CD8-positive, alpha-beta memory T cell (primary cell): ENCODE data around the gene FLVCR2. TPM values are rescaled to one million over a fixed set of nuclear protein-coding genes. Genes with fewer than 3 reads are reported as not detected.

Source experiments
- CTCF ChIA-PET: fragments of 350-600 bp; sonication (Branson Sonifier 250); formaldehyde crosslinking; loops from one replicate; lab custom pipeline; 2021; ENCODE audit warnings: antibody characterized with exemption; lab: Charles Lee
- POLR2A ChIA-PET: fragments of 350-600 bp; sonication (Branson Sonifier 250); formaldehyde crosslinking; loops from one replicate; lab custom pipeline; 2021; ENCODE audit warnings: antibody characterized with exemption; lab: Charles Lee
- DNase-seq, 5 donors: peaks; one replicate each; pipeline versions ENCODE4 v3.0.0 to v3.0.0-alpha.2; 2020 to 2022; ENCODE audit warnings: mixed read lengths in 1 of 5
- H3K27ac ChIP-seq: one replicate; pipeline ENCODE4 v1.7.0; 2013; ENCODE audit warnings: low read depth, mild to moderate bottlenecking, low read length, moderate library complexity
- H3K27me3 ChIP-seq: 2 replicates; pipeline ENCODE4 v1.7.0; 2013; ENCODE audit warnings: low read length, mild to moderate bottlenecking; ENCODE audit not compliant: insufficient read depth, poor library complexity, severe bottlenecking
- H3K36me3 ChIP-seq: 2 replicates; pipeline ENCODE4 v1.7.0; 2013; ENCODE audit warnings: mild to moderate bottlenecking, low read length, moderate library complexity; ENCODE audit not compliant: insufficient read depth
- H3K4me1 ChIP-seq: 2 replicates; pipeline ENCODE4 v1.7.0; 2013; ENCODE audit warnings: mild to moderate bottlenecking, low read length, moderate library complexity; ENCODE audit not compliant: insufficient read depth
- H3K4me3 ChIP-seq: 2 replicates; pipeline ENCODE4 v1.7.0; 2013; ENCODE audit warnings: mild to moderate bottlenecking, low read length
- H3K9me3 ChIP-seq: 2 replicates; pipeline ENCODE4 v1.7.0; 2013; ENCODE audit warnings: mild to moderate bottlenecking, low read length
- H3K27ac Mint-ChIP-seq, 8 donors: one replicate each; pipeline ENCODE4 v1.8.0; 2020 to 2021; ENCODE audit warnings: mixed read lengths in 8 of 8, mild to moderate bottlenecking in 6 of 8, inconsistent platforms in 3 of 8, moderate library complexity in 3 of 8
- H3K27me3 Mint-ChIP-seq, 2 donors: one replicate each; pipeline ENCODE4 v1.8.0; 2020 to 2021; ENCODE audit warnings: mixed read lengths in 2 of 2, mild to moderate bottlenecking in 1 of 2, moderate library complexity in 1 of 2
- H3K36me3 Mint-ChIP-seq, 3 donors: one replicate each; pipeline ENCODE4 v1.8.0; 2020 to 2021; ENCODE audit warnings: mixed read lengths in 3 of 3, inconsistent platforms in 1 of 3, mild to moderate bottlenecking in 1 of 3
- H3K4me1 Mint-ChIP-seq, 3 donors: one replicate each; pipeline ENCODE4 v1.8.0; 2020 to 2021; ENCODE audit warnings: mixed read lengths in 3 of 3, inconsistent platforms in 1 of 3, mild to moderate bottlenecking in 1 of 3
- H3K4me3 Mint-ChIP-seq, 7 donors: one replicate each; pipeline ENCODE4 v1.8.0; 2020 to 2021; ENCODE audit warnings: mixed read lengths in 7 of 7, mild to moderate bottlenecking in 6 of 7, moderate library complexity in 4 of 7, inconsistent platforms in 2 of 7
- H3K9me3 Mint-ChIP-seq, 5 donors: one replicate each; pipeline ENCODE4 v1.8.0; 2020 to 2022; ENCODE audit warnings: mixed read lengths in 5 of 5, mild to moderate bottlenecking in 3 of 5, moderate library complexity in 2 of 5, inconsistent platforms in 1 of 5
- polyA plus RNA-seq: library from polyadenylated mRNA; unstranded; fragments of 300-500 nt; fragmentation: Illumina TruSeq; gene quantifications from one replicate; pipeline ENCODE4 v1.2.3, GENCODE V29; 2021
- total RNA-seq, 2 experiments: library from RNA; stranded (reverse); gene quantifications; one replicate each; pipeline ENCODE4 v1.2.3, GENCODE V29; 2021

The FLVCR2 gene
- total and polyA plus RNA-seq, 3 experiments from 2014 or later: 0.60 to 2.6 (median 2.6) TPM

DNA sequence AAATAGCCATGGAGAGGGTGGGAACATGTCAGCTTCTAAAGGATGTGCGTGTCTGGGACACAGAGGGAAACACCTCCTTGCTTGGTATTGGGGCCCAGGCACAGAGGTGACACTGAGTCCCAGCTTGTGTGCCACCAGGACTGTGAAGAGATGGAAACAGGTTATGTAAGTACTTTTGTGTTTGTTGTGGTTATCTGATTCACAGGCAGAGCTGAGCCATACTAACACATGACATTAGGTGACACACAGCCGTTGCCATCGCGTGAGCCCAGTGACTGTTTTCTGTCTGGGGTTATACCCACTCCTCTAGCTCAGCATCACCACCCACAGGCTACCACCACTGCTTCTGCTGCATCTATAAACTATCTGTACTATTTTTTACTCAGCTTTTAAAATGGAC lies 12.1 kb upstream of the FLVCR2 start:
- H3K4me3 ChIP-seq: no peak overlapping the region
- no peaks in the 10 kb centered on the region for H3K9me3 ChIP-seq
- H3K36me3 ChIP-seq: no peaks in the 10 kb centered on the region
- ChIA-PET POLR2A (interaction anchor here (0.6 to 0.8 kb wide), 2 partner anchors 44 to 94 kb away, joined by 3 to 6 read pairs; partner anchors contain the start of genes BATF and ERG28), CTCF (interaction anchor here (0.9 to 2.3 kb wide), 6 partner anchors 11 to 88 kb away, joined by 3 to 8 read pairs (median 5); no protein-coding TSS in a partner anchor)
- no peaks in the 10 kb centered on the region for H3K9me3 Mint-ChIP-seq
- DNase-seq: peak in 4 of 5 donors; percentile 29 to 83 (median 36)
- H3K27ac Mint-ChIP-seq: peak overlapping the region in 7 of 8 donors; percentile 17 to 95 (median 80)
- no peaks in the 10 kb centered on the region for H3K36me3 Mint-ChIP-seq
- H3K4me1 Mint-ChIP-seq: peaks cover 12 to 33% (median 33%) of the 10 kb centered on the region in 3 donors
- H3K27me3 Mint-ChIP-seq: peaks cover 0 to 2% of the 10 kb centered on the region in 2 donors
- H3K27me3 ChIP-seq: no peaks in the 10 kb centered on the region
- peaks cover 13% of the 10 kb centered on the region for H3K4me1 ChIP-seq
- H3K27ac ChIP-seq: no peak overlapping the region
- no peak overlapping the region for H3K4me3 Mint-ChIP-seq

DNA sequence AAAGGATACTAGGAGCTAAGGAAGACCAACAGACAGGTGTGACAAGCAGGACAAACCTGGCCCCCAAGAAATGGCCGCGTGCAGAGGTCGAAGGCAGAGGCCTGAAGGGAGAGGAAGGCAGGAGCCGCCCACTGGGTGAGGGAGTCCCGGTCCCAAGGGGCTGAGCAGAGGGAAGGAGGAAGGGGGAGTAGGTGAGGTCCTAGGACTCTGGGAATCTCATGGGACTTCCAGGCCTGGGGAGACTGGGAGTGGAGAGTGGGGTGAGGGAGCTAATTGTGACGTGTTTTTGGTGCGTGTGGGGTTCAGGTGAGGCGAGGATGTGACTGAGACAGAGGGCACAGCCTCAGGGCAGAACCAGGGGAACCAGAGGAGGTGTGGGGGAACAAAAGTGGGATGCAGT lies 11.7 kb upstream of the FLVCR2 start:
- H3K4me1 ChIP-seq: peaks cover 13% of the 10 kb centered on the region
- Mint-ChIP-seq H3K9me3 (no peaks in the 10 kb centered on the region), H3K4me1 (peaks cover 10 to 29% (median 28%) of the 10 kb centered on the region in 3 donors), H3K27me3 (peaks cover 0 to 2% of the 10 kb centered on the region in 2 donors), H3K27ac (peak overlapping the region in 6 of 8 donors; percentile 60 to 95 (median 83)), H3K4me3 (no peak overlapping the region), H3K36me3 (no peaks in the 10 kb centered on the region)
- H3K27ac ChIP-seq: no peak overlapping the region
- H3K36me3 ChIP-seq: no peaks in the 10 kb centered on the region
- no peaks in the 10 kb centered on the region for H3K9me3 ChIP-seq
- no peak overlapping the region for H3K4me3 ChIP-seq
- CTCF ChIA-PET: interaction anchor here (0.9 to 2.3 kb wide), 6 partner anchors 11 to 88 kb away, joined by 3 to 8 read pairs (median 5); no protein-coding TSS in a partner anchor
- no peak for DNase-seq
- POLR2A ChIA-PET: interaction anchor here (0.6 to 0.8 kb wide), 2 partner anchors 44 to 94 kb away, joined by 3 to 6 read pairs; partner anchors contain the start of genes BATF and ERG28
- H3K27me3 ChIP-seq: no peaks in the 10 kb centered on the region

DNA sequence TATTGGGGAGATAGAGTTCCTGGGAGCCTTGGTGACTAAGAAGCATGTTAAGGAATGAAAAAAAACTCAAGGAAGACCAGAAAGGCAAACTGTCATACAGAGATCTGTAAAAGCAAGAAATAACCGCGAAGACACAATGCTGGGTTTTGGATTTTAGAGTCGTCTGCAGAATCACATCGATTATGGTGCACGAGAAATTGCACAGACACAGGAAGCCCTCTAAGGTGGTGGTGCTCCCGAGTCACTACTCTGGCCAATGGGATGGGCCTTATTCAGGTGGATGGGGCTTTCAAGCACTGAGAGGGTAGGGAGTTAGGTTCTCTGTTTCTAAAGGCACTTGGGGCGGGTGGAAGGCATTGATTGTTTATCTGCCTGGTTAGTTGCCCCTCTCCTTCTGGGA lies 10.3 kb upstream of the FLVCR2 start:
- Histone ChIP-seq H3K27me3 (no peaks in the 10 kb centered on the region), H3K4me3 (no peak overlapping the region), H3K36me3 (no peaks in the 10 kb centered on the region), H3K4me1 (peaks cover 13% of the 10 kb centered on the region), H3K27ac (no peak overlapping the region), H3K9me3 (no peaks in the 10 kb centered on the region)
- no peak for DNase-seq
- Mint-ChIP-seq H3K4me3 (no peak overlapping the region), H3K27me3 (peaks cover 0 to 2% of the 10 kb centered on the region in 2 donors), H3K4me1 (peaks cover 10 to 27% (median 24%) of the 10 kb centered on the region in 3 donors), H3K36me3 (no peaks in the 10 kb centered on the region), H3K9me3 (no peaks in the 10 kb centered on the region), H3K27ac (peak overlapping the region in 1 of 8 donors; percentile 52)
- ChIA-PET POLR2A (interaction anchor here (0.6 kb wide), 1 partner anchor 45 kb away, joined by 3 read pairs; no protein-coding TSS in a partner anchor), CTCF (interaction anchor here (2.3 kb wide), 1 partner anchor 9 kb away, joined by 8 read pairs; no protein-coding TSS in a partner anchor)

DNA sequence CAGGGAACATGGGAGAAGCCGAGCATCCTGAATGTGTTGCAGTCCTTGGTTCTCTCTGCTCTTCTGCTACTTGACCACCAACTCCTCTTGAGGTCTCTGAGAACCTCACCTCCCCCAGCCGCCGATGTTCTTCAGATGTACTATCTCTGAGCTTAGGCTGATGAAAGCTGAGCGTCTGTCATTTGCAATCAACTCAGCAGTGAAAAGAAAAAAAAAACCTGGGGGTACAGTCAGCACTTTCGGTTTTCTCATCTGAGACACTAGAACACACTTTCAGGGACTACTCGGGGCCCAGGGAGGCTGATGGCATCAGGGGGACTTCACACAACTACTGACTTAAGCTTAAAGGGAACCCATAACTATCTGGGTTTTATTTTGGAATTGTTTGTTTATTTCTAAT lies 9.6 kb upstream of the FLVCR2 start:
- CTCF ChIA-PET: interaction anchor here (0.7 to 1.2 kb wide), 2 partner anchors 81 to 85 kb away, joined by 3 read pairs; no protein-coding TSS in a partner anchor
- Histone ChIP-seq H3K4me1 (peaks cover 13% of the 10 kb centered on the region), H3K27me3 (no peaks in the 10 kb centered on the region), H3K27ac (no peak overlapping the region), H3K4me3 (no peak overlapping the region), H3K9me3 (no peaks in the 10 kb centered on the region), H3K36me3 (no peaks in the 10 kb centered on the region)
- POLR2A ChIA-PET: no interaction called here
- H3K4me1 Mint-ChIP-seq: peaks cover 10 to 27% (median 24%) of the 10 kb centered on the region in 3 donors
- no peak for DNase-seq
- H3K9me3 Mint-ChIP-seq: no peaks in the 10 kb centered on the region
- no peak overlapping the region for H3K27ac Mint-ChIP-seq
- H3K4me3 Mint-ChIP-seq: no peak overlapping the region
- H3K36me3 Mint-ChIP-seq: no peaks in the 10 kb centered on the region
- H3K27me3 Mint-ChIP-seq: peaks cover 0 to 2% of the 10 kb centered on the region in 2 donors

DNA sequence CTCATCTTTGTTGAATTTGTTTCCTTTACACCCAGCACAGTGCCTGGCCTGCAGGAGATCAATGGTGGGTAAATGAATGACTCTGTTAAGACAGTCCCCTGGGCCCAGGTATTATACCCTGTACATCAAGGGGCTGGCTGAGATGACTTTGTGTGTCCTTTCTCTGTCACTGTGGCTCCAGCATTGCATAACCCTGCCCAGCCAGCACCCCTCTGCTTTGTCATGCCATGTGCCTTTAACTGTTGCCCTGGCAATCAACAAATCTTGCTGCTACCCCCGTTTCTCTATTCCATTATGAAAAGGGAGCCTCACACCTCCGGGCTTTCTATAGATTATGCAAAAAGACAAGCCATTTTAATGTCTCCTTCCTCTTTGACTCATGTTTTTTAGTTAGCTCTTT lies 7.6 kb upstream of the FLVCR2 start:
- Histone ChIP-seq H3K36me3 (no peaks in the 10 kb centered on the region), H3K4me1 (peaks cover 11% of the 10 kb centered on the region), H3K27me3 (no peaks in the 10 kb centered on the region), H3K9me3 (no peaks in the 10 kb centered on the region), H3K27ac (no peak overlapping the region), H3K4me3 (no peak overlapping the region)
- Mint-ChIP-seq H3K27ac (peak overlapping the region in 1 of 8 donors; percentile 48), H3K27me3 (peaks cover 0 to 2% of the 10 kb centered on the region in 2 donors), H3K9me3 (no peaks in the 10 kb centered on the region), H3K4me3 (no peak overlapping the region), H3K36me3 (no peaks in the 10 kb centered on the region), H3K4me1 (peaks cover 8 to 20% (median 15%) of the 10 kb centered on the region in 3 donors)
- ChIA-PET POLR2A (no interaction called here), CTCF (interaction anchor here (1.5 to 1.6 kb wide), 2 partner anchors 9 to 84 kb away, joined by 4 to 6 read pairs; no protein-coding TSS in a partner anchor)
- DNase-seq: no peak

DNA sequence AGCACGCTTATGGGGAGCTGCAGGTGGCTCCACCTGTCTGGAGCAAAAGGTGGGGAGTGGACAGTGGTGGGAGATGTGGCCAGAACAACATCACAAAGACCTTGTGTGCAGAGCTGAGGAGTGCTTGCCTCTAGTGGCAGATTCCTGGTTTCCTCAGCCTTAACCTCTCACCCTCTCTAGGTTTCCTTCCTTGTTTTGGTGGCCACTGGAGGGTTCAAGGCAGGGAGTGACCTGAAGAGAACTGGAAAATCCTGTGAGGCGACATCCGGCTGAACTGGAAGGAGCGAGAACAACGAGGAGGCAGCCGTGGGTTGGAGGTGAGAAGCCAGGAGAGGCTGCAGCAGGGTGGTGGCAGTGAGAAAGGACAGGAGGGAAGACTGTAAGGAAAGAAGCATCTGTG lies 6.3 kb upstream of the FLVCR2 start:
- Histone ChIP-seq H3K27me3 (no peaks in the 10 kb centered on the region), H3K36me3 (no peaks in the 10 kb centered on the region), H3K27ac (no peak overlapping the region), H3K9me3 (no peaks in the 10 kb centered on the region), H3K4me1 (no peaks in the 10 kb centered on the region), H3K4me3 (no peak overlapping the region)
- no peak for DNase-seq
- Mint-ChIP-seq H3K27ac (no peak overlapping the region), H3K4me3 (no peak overlapping the region), H3K9me3 (no peaks in the 10 kb centered on the region), H3K36me3 (no peaks in the 10 kb centered on the region), H3K4me1 (peaks cover 0 to 9% (median 5%) of the 10 kb centered on the region in 3 donors), H3K27me3 (no peaks in the 10 kb centered on the region)
- CTCF ChIA-PET: interaction anchor here (1.5 to 6.8 kb wide), 3 partner anchors 10 to 82 kb away, joined by 4 to 40 read pairs (median 6); no protein-coding TSS in a partner anchor
- POLR2A ChIA-PET: no interaction called here

DNA sequence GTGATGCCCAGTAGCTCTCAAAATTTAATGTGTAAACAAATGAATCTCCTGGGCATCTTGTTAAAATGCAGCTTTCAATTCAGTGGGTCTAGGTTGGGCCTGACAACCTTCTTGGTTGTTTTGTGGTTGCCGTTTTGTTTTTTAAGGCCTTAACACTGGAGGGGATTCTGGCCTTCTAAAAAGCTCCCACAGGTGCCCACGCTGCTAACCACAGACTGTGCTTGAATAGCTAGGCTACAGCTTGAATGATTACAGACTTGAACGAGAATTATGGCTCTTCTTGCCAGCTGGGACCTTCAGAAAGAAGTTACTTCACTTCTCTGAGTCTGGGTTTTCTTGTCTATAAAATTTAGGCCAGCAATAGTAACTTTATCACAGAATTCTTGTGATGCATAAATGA lies 1.3 kb upstream of the FLVCR2 start:
- Histone ChIP-seq H3K27me3 (no peaks in the 10 kb centered on the region), H3K9me3 (no peaks in the 10 kb centered on the region), H3K4me1 (peaks cover 9% of the 10 kb centered on the region), H3K36me3 (no peaks in the 10 kb centered on the region), H3K4me3 (no peak overlapping the region), H3K27ac (no peak overlapping the region)
- peak overlapping the region; percentile 89 to 99 (median 95) for H3K4me3 Mint-ChIP-seq
- no peak for DNase-seq
- H3K27me3 Mint-ChIP-seq: no peaks in the 10 kb centered on the region
- ChIA-PET CTCF (interaction anchor here (0.8 to 9.1 kb wide), 28 partner anchors 10 to 775 kb away, joined by 3 to 178 read pairs (median 4); partner anchors contain the start of genes BATF, ERG28, IFT43 and TGFB3), POLR2A (interaction anchor here (1.0 to 1.4 kb wide), 2 partner anchors 77 to 406 kb away, joined by 3 to 8 read pairs; no protein-coding TSS in a partner anchor)
- peak overlapping the region in 1 of 8 donors; percentile 86 for H3K27ac Mint-ChIP-seq
- H3K4me1 Mint-ChIP-seq: peaks cover 9 to 20% (median 9%) of the 10 kb centered on the region in 3 donors
- peaks cover 0 to 5% (median 0%) of the 10 kb centered on the region in 3 donors for H3K36me3 Mint-ChIP-seq
- no peaks in the 10 kb centered on the region for H3K9me3 Mint-ChIP-seq

DNA sequence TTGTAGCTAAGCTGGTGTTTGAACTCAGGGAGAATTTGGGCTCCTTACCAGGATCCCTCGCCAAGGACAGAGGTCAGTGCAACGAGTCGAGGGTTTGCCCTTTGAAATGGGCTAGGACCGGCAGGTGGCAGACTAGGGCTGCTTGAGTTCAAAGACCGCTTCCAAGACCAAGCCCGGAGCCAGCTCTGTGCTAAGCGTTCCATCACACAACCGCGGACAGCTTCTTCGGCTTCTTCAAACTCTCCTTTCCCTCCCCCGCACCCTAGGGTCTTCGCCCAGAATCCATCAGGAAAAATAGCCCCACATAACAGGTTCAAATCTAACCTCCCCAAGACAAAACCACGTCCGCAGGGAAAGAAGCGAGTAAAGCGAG lies 705 bp upstream of the FLVCR2 start:
- Mint-ChIP-seq H3K27me3 (no peaks in the 10 kb centered on the region), H3K36me3 (peaks cover 0 to 5% (median 0%) of the 10 kb centered on the region in 3 donors), H3K4me3 (peak overlapping the region; percentile 89 to 99 (median 95)), H3K27ac (peak overlapping the region; percentile 5 to 96 (median 88)), H3K9me3 (no peaks in the 10 kb centered on the region), H3K4me1 (peaks cover 9 to 20% (median 9%) of the 10 kb centered on the region in 3 donors)
- H3K36me3 ChIP-seq: no peaks in the 10 kb centered on the region
- ChIA-PET POLR2A (interaction anchor here (1.0 to 1.4 kb wide), 2 partner anchors 77 to 405 kb away, joined by 3 to 8 read pairs; no protein-coding TSS in a partner anchor), CTCF (interaction anchor here (0.6 to 9.1 kb wide), 32 partner anchors 10 to 775 kb away, joined by 3 to 178 read pairs (median 4); partner anchors contain the start of genes BATF, ERG28, IFT43 and TGFB3)
- peak overlapping the region; percentile 66 for H3K4me3 ChIP-seq
- peak overlapping the region; percentile 21 for H3K27ac ChIP-seq
- peak; percentile 52 to 78 (median 54) for DNase-seq
- H3K4me1 ChIP-seq: peaks cover 9% of the 10 kb centered on the region
- H3K27me3 ChIP-seq: no peaks in the 10 kb centered on the region
- no peaks in the 10 kb centered on the region for H3K9me3 ChIP-seq
